Prostate gland (tissue), 2 donors: Measurements from ENCODE around the gene PRRT4. TPM values are rescaled to one million over a fixed set of nuclear protein-coding genes. Genes with fewer than 3 reads are reported as not detected.

Experiments used
- DNase-seq: peaks from one replicate; pipeline ENCODE4 v3.0.0-alpha.2; 2019; ENCODE audit warnings: low spot score
- H3K27ac ChIP-seq, 2 donors: fragments of 200-600 bp; sonication (generic); 2 replicates each; pipeline ENCODE4 v1.5.1; 2017 to 2019
- H3K27me3 ChIP-seq: fragments of 200-600 bp; sonication (generic); replicated peaks from 2 replicates; pipeline ENCODE4 v1.5.1; 2019; ENCODE audit not compliant: insufficient read depth
- H3K36me3 ChIP-seq, 2 donors: fragments of 200-600 bp; sonication (generic); 1 replicate in 1 of 2; 2 replicates in 1 of 2; pipeline versions ENCODE4 v1.5.1 to v1.8.1; 2017 to 2019
- H3K4me1 ChIP-seq: fragments of 200-600 bp; sonication (generic); replicated peaks from 2 replicates; pipeline ENCODE4 v1.5.1; 2019
- H3K4me3 ChIP-seq, 2 donors: fragments of 200-600 bp; sonication (generic); 2 replicates each; pipeline ENCODE4 v1.5.1; 2017 to 2019
- H3K9me3 ChIP-seq: fragments of 200-600 bp; sonication (generic); 2 replicates; pipeline ENCODE4 v1.5.1; 2017
- POLR2A ChIP-seq: fragments of 450-650 bp; IDR thresholded peaks from one replicate; pipeline ENCODE4 v1.6.1; 2016; ENCODE audit warnings: antibody characterized with exemption, mild to moderate bottlenecking
- POLR2AphosphoS5 ChIP-seq: sonication (generic); formaldehyde crosslinking; IDR thresholded peaks from one replicate; pipeline ENCODE4 v1.6.1; 2017; ENCODE audit warnings: antibody characterized with exemption
- WGBS: methylation state at CpG from one replicate; pipeline ENCODE4 v1.1.5; 2018; 5-methylcytosine and 5-hydroxymethylcytosine counted together
- intact Hi-C: fragments of 100-400 bp; cut with DNase I; formaldehyde crosslinking; loops from one replicate; pipeline ENCODE4 v1.14.2; 2022
- total RNA-seq, 2 donors: library from RNA; depleted of rRNA; stranded (reverse); fragments of >200 nt; gene quantifications; one replicate each; pipeline ENCODE4 v1.1.0, GENCODE V29; 2016
- TF ChIP-seq, protein P1 (sequence below), 4 experiments: fragments of 200-600 bp in 2 of 4; fragments of 450-650 bp in 2 of 4; sonication (generic) in 2 of 4; IDR thresholded peaks; 1 replicate in 3 of 4; 2 replicates in 1 of 4; pipeline ENCODE4 v1.5.1; 2016 to 2019; ENCODE audit warnings: antibody characterized with exemption in 4 of 4, mild to moderate bottlenecking in 2 of 4, moderate library complexity in 2 of 4

PRRT4 gene
- total RNA-seq, 2 donors from 2014 or later = 0.05 to 1.2 TPM

DNA sequence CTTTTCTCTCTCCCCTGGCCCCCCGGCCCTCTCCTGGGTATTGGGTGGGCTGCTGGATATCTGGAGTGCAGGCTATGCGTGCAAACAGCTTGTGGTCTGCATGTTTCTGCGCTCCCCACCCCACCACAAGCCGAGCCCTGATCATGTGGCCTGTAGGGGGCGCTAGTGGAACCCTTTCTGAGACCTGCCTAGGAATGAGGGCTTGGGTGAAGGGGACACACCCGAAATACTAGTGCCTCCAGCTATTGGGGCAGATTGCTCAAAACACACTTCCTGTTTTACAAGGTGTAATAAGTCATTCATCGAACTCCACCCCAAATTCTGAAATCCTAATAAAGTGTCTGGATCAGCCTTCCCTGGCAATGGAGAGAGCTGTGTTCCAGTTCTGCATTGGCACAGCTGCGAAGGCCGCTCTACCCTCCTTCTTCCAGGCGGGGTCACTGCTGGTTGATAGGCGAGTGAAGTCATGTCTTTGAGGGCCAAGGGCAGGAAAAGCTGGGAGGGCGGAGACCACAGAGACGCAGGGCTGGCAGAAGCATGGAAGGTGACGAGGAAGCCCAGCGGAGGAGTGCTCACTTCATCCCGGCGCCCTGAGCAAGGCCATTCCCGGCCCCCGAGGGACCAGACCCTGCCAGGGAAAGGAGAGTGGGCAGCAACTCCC, 19.8 kb upstream of the PRRT4 start:
- H3K4me3 ChIP-seq = no peak overlapping the region
- intact Hi-C loops = no loop called here
- H3K36me3 ChIP-seq = no peaks in the 10 kb centered on the region
- H3K9me3 ChIP-seq = no peaks in the 10 kb centered on the region
- no peak for DNase-seq
- no peaks in the 10 kb centered on the region for H3K4me1 ChIP-seq
- H3K27me3 ChIP-seq = no peaks in the 10 kb centered on the region
- H3K27ac ChIP-seq = no peak overlapping the region
- 71% methylated on average over 19 of the region's 19 CpGs for whole genome bisulfite sequencing
- no peak for TF ChIP-seq POLR2AphosphoS5
- TF ChIP-seq POLR2A = no peak
- TF ChIP-seq, protein P1, sequence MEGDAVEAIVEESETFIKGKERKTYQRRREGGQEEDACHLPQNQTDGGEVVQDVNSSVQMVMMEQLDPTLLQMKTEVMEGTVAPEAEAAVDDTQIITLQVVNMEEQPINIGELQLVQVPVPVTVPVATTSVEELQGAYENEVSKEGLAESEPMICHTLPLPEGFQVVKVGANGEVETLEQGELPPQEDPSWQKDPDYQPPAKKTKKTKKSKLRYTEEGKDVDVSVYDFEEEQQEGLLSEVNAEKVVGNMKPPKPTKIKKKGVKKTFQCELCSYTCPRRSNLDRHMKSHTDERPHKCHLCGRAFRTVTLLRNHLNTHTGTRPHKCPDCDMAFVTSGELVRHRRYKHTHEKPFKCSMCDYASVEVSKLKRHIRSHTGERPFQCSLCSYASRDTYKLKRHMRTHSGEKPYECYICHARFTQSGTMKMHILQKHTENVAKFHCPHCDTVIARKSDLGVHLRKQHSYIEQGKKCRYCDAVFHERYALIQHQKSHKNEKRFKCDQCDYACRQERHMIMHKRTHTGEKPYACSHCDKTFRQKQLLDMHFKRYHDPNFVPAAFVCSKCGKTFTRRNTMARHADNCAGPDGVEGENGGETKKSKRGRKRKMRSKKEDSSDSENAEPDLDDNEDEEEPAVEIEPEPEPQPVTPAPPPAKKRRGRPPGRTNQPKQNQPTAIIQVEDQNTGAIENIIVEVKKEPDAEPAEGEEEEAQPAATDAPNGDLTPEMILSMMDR (IDR thresholded peaks at IDR 0.05) = no peak

DNA sequence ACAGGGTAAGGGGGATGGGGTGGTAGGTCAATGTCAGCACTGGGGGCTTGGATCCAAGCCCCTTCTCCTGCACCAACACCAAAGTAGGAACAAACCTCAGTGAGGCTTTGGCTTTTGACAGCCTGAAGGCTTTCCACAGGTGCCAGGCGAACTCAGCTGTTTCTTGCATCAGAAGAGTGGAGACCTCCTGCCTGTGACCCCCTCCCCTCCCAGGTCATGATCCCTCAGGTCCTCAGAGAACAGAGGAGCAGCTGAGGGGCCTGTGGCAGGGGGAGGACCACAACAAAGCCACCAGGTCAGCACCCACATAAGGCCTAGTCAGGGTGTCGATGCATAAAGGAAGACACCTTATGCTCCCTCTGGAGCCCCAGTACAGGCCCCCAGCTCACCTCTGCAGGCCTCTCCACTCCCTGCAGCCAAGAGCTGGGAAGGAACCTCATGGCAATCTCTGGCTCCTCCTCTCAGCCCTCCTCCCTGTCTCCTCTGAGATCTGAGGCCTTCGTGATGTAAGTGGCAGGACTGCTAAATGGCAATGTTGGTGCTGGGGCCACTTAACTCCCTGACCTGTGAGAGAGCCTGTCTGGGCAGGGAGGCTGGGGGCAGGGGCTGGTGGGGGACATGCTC, 19.1 kb upstream of the PRRT4 start:
- no peak for DNase-seq
- WGBS = 85% methylated on average over 3 of the region's 3 CpGs
- intact Hi-C loops = no loop called here

DNA sequence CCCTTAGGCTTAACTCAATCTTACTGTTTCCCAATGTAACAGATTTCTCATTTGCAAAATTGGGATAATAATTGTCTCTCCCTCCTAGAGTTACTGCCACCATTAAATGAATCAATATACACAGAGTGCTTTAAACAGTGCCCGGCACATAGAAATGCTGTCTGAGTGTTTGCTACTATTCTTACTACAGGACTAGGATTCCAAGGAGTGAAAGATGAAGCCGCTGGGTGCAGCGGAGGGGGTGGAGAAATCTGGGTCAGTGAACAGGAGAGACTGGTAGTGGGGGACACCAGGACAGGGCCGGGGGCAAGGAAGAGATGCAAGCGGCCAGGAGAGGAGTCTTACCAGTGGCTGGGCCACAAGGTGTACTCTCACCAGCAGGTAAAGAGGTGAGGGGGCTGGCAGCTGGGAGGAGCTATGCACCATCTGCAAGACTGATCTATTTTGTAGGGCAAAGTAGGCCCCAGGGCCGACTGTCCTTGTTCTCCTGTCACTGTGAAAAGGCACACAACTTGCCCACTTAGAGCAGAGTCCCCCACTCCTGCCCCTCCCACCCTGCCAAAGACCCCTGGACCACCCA, 18.5 kb upstream of the PRRT4 start:
- no peaks in the 10 kb centered on the region for H3K36me3 ChIP-seq
- no peaks in the 10 kb centered on the region for H3K9me3 ChIP-seq
- 85% methylated on average over 6 of the region's 6 CpGs for WGBS
- no peak overlapping the region for H3K27ac ChIP-seq
- H3K4me3 ChIP-seq = no peak overlapping the region
- TF ChIP-seq POLR2AphosphoS5 (no peak), POLR2A (no peak)
- TF ChIP-seq, protein P1 (IDR thresholded peaks at IDR 0.05) = no peak
- DNase-seq = no peak
- H3K4me1 ChIP-seq = no peaks in the 10 kb centered on the region
- no peaks in the 10 kb centered on the region for H3K27me3 ChIP-seq
- intact Hi-C loops = no loop called here

More for the DNA sequence above, 19.1 kb upstream of the PRRT4 start:
- H3K9me3 ChIP-seq = no peaks in the 10 kb centered on the region
- TF ChIP-seq, protein P1 (IDR thresholded peaks at IDR 0.05) = no peak
- TF ChIP-seq POLR2AphosphoS5 = no peak
- TF ChIP-seq POLR2A = no peak
- H3K27ac ChIP-seq = no peak overlapping the region
- no peaks in the 10 kb centered on the region for H3K27me3 ChIP-seq
- no peaks in the 10 kb centered on the region for H3K4me1 ChIP-seq
- no peak overlapping the region for H3K4me3 ChIP-seq
- H3K36me3 ChIP-seq = no peaks in the 10 kb centered on the region

DNA sequence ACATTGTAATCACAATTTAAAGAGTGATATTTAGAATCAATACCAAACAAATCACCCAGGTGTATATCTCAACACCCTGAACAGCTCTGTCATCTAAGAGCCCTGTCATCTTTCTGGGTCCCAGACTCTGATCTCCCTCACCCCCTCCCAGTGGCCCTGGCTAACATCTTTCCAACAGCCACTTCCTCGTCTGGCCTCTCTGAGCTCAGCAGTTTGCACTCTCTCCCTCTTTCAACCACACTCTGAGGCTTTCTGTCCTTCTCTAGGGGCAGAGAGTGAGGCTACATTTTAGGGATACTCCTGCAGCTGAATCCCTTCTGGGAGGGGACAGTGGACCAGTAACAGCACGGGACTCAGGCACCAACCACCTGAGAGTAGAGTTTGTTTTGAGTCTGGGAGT, 17.1 kb upstream of the PRRT4 start:
- H3K36me3 ChIP-seq = no peaks in the 10 kb centered on the region
- no peak overlapping the region for H3K27ac ChIP-seq
- intact Hi-C loops = no loop called here
- no peak for DNase-seq
- no peaks in the 10 kb centered on the region for H3K27me3 ChIP-seq
- H3K9me3 ChIP-seq = no peaks in the 10 kb centered on the region
- no peak overlapping the region for H3K4me3 ChIP-seq
- WGBS = 61% methylated on average over 2 of the region's 2 CpGs
- TF ChIP-seq POLR2A (no peak), POLR2AphosphoS5 (no peak)
- TF ChIP-seq, protein P1 (IDR thresholded peaks at IDR 0.05) = no peak
- no peaks in the 10 kb centered on the region for H3K4me1 ChIP-seq
